Small intestine (tissue), 7 donors: ENCODE results near the gene LSM4. TPM values are rescaled to one million over a fixed set of nuclear protein-coding genes. Genes with fewer than 3 reads are reported as not detected.
A peak's percentile ranks its signal among the peaks of the same experiment; 100 is the strongest.

ENCODE experiments used
- DNase-seq, 2 donors: peaks; one replicate each; pipeline versions ENCODE4 v3.0.0 to v3.0.0-alpha.2; 2013
- FAIRE-seq: peaks from 2 replicates; lab custom pipeline; 2012; peaks lifted over from hg19 to GRCh38; lab: Jason Lieb, UNC
- H3K27ac ChIP-seq, 3 donors: one replicate each; pipeline ENCODE4 v1.5.1; 2013; ENCODE audit warnings: low read length in 2 of 3, mild to moderate bottlenecking in 2 of 3, control low read depth in 1 of 3, inconsistent platforms in 1 of 3, low read depth in 1 of 3, moderate library complexity in 1 of 3
- H3K27me3 ChIP-seq, 3 donors: one replicate each; pipeline ENCODE4 v1.6.1; 2013; ENCODE audit warnings: low read length in 3 of 3, inconsistent platforms in 1 of 3; ENCODE audit not compliant: control insufficient read depth in 3 of 3, insufficient read depth in 3 of 3
- H3K36me3 ChIP-seq, 3 donors: one replicate each; pipeline ENCODE4 v1.6.1; 2013; ENCODE audit warnings: low read length in 3 of 3, inconsistent platforms in 1 of 3, low read depth in 1 of 3, mild to moderate bottlenecking in 1 of 3, moderate library complexity in 1 of 3; ENCODE audit not compliant: control insufficient read depth in 3 of 3, insufficient read depth in 2 of 3
- H3K4me1 ChIP-seq, 3 donors: one replicate each; pipeline ENCODE4 v1.6.1; 2013; ENCODE audit warnings: low read length in 2 of 3, inconsistent platforms in 1 of 3, low read depth in 1 of 3, mild to moderate bottlenecking in 1 of 3, moderate library complexity in 1 of 3; ENCODE audit not compliant: control insufficient read depth in 3 of 3, insufficient read depth in 2 of 3
- H3K4me3 ChIP-seq, 3 donors: one replicate each; pipeline ENCODE4 v1.5.1; 2013; ENCODE audit warnings: low read length in 3 of 3, control low read depth in 1 of 3, inconsistent platforms in 1 of 3, low read depth in 1 of 3, mild to moderate bottlenecking in 1 of 3, moderate library complexity in 1 of 3
- H3K9me3 ChIP-seq, 2 donors: one replicate each; pipeline ENCODE4 v1.6.1; 2013; ENCODE audit warnings: low read depth in 1 of 2, low read length in 1 of 2; ENCODE audit not compliant: control insufficient read depth in 2 of 2, insufficient read depth in 1 of 2
- WGBS, 3 donors: extraction: QIAGEN DNeasy Blood & Tissue Kit; methylation state at CpG; one replicate each; pipeline ENCODE4 v1.1.7; 2013; 5-methylcytosine and 5-hydroxymethylcytosine counted together
- polyA plus RNA-seq, 4 donors: library from polyadenylated mRNA; stranded (reverse) in 3 of 4; unstranded in 1 of 4; fragments of 200-250 nt in 3 of 4; fragments of 120-200 nt in 1 of 4; gene quantifications; one replicate each; pipeline versions ENCODE4 v1.2.1 to v1.2.3, GENCODE V29; 2013
- donor health status: healthy with polysubstance abuse.
- donor health status: control.
- donor health status: control.
- donor health status: Bipolar disorder and iron deficiency.
- donor health status: healthy.

The LSM4 gene
- polyA plus RNA-seq, 4 donors: 102 to 269 (median 186) TPM

DNA sequence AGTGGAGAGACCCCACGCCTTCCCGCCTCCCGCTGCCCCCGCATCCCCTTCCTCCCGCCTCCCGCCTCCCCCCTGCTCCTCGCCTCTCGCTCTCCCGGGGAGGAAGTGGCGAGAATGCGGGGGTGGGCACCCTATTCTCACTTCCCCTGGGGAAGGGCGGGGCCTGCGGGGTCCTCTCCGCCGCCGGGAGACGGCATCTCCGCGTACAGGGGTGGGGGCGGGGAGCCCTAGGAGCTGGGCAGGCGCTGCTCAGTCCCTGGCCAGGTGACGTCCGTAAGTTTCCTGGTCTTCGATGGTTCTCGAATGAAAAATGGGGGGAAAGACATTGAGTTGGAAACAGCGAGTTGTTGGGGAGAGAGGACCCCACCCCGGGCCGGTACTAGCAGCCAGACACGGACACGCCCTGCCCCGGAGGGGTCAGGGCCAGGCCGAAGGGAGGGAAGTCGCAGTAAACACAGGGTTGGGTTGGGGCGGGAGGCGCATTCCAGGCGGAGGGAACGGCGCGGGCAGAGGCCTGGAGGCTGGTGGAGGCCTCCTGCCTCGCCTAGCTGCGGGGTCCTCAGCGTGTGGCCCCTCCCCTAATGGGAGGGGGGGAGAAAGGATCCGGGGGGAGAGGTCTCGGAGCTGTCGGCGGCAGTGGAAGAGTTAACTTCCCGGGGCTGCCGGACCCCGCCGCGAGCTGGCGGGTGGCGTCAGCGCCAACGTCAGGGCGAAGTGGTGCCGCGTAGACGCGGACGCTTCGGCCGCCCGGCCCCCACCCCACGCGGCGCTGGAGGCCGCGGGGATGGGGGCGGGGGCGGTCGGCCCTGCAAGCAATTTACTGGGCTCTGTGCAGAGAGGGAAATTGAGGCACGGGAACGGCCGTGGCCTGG lies 31.1 kb downstream of the LSM4 start:
- DNase-seq: peak; percentile 86 to 94
- no peaks in the 10 kb centered on the region for H3K9me3 ChIP-seq
- WGBS, 3 donors: 1% methylated on average over 45 to 75 of the region's 75 CpGs
- H3K36me3 ChIP-seq: no peaks in the 10 kb centered on the region
- peaks cover 0 to 39% (median 0%) of the 10 kb centered on the region in 3 donors for H3K4me1 ChIP-seq
- peak overlapping the region; percentile 94 to 99 (median 99) for H3K27ac ChIP-seq
- H3K27me3 ChIP-seq: peaks cover 0 to 10% (median 0%) of the 10 kb centered on the region in 3 donors
- peak overlapping the region; percentile 56 to 87 (median 56) for H3K4me3 ChIP-seq
- FAIRE-seq: no peak

DNA sequence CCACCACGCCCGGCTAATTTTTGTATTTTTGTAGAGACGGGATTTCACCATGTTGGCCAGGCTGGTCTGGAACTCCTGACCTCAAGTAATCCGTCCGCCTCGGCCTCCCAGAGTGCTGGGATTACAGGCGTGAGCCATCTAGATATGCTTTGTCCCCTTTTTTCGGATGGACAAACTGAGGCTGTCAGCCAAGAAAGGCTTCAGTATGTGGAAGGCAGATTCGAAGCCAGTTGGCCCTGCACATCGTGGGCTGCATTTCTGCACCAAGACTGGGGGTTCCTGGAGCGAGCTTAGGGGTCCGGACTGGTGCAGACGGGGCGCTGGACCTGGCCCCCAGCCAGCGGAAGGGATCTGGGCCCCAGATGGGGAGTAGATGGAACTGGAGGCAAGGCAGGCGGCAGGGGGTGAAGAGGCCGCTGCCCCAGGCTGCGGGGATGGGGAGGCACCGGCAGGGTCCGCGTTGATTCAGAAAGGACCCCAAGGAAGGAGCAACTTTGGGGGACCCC lies 31.8 kb downstream of the LSM4 start:
- Histone ChIP-seq H3K4me3 (peak overlapping the region in 2 of 3 donors; percentile 56 to 87), H3K27me3 (peaks cover 0 to 10% (median 0%) of the 10 kb centered on the region in 3 donors), H3K36me3 (no peaks in the 10 kb centered on the region), H3K9me3 (no peaks in the 10 kb centered on the region), H3K27ac (peak overlapping the region; percentile 94 to 99 (median 99)), H3K4me1 (peaks cover 0 to 39% (median 0%) of the 10 kb centered on the region in 3 donors)
- FAIRE-seq (no peak), DNase-seq (no peak)
- 38 to 47% (median 42%) methylated on average over 21 of the region's 21 CpGs for WGBS, 3 donors

DNA sequence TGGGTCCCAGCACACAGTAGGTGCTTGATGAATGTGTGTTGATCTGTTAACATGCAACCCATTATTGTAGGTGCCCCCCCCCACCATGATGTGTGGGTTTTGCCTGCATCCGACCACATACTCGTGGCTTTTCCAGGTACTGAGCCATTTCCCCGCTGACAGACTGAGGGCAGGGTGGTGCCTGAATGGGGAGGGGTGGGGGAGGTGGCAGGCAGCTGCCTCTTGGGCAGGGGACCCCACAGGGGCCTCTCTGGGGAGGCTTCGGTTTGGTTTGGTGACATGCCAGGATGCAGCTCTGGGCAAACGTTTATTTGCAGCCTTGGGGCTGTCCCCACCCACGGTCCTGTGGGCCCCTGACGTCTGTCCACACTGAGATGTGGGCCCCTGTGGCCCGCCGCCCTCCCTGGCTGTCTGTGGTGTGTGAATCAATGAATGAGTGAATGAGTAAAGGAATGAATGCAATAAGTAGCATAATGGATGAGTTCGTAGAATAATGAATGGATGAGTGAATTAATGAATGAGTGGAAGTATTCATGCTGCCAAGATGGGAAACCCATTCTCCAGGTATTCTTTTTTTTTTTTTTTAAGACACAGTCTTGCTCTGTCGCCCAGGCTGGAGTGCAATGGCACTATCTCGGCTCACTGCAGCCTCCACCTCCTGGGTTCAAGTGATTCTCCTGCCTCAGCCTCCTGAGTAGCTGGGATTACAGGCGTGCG lies 32.4 kb downstream of the LSM4 start:
- Histone ChIP-seq H3K27ac (peak overlapping the region; percentile 10 to 67 (median 15)), H3K27me3 (peaks cover 0 to 10% (median 0%) of the 10 kb centered on the region in 3 donors), H3K4me1 (peaks cover 0 to 39% (median under 1%) of the 10 kb centered on the region in 3 donors), H3K4me3 (no peak overlapping the region), H3K9me3 (no peaks in the 10 kb centered on the region), H3K36me3 (no peaks in the 10 kb centered on the region)
- FAIRE-seq (no peak), DNase-seq (peak in 1 of 2 donors; percentile 58)
- 24 to 32% (median 31%) methylated on average over 14 of the region's 14 CpGs for WGBS, 3 donors

DNA sequence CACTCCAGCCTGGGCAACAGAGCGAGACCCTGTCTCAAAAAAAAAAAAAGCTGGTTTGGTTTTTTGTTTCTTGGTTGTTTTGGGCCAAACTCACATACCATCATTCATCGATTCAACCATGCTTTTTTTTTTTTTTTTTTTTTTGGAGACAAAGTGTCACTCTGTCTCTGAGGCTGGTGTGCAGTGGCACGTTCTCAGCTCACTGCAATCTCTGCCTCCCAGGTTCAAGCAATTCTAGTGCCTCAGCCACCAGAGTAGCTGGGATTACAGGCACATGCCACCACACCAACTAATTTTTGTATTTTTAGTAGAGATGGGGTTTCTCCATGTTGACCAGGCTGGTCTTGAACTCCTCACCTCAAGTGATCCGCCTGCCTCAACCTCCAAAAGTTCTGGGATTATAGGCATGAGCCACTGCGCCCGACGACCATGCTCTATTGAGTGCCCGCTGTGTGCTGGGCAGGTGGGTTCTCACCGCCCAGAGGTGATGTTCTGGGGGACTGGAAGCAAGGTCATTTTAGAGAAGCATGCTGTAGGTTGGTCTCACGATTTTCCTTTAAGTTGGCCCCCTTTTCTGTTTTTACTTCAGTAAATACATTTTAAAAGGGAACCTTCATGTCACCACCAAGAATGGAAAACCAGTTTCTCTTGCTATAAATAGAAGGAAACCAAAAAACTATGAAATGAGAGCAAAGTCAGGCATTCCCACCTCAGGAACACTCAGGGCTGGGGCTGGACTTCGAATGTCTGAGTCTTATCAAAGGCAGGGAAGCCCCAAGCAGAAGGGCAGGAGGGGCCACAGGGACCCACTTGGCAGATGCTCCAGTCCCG lies 33.2 kb downstream of the LSM4 start:
- DNase-seq (no peak), FAIRE-seq (no peak)
- H3K36me3 ChIP-seq: no peaks in the 10 kb centered on the region
- H3K4me3 ChIP-seq: no peak overlapping the region
- peaks cover 0 to 7% (median 0%) of the 10 kb centered on the region in 3 donors for H3K27me3 ChIP-seq
- H3K9me3 ChIP-seq: no peaks in the 10 kb centered on the region
- H3K27ac ChIP-seq: peak overlapping the region; percentile 10 to 67 (median 15)
- peaks cover 0 to 47% (median 2%) of the 10 kb centered on the region in 3 donors for H3K4me1 ChIP-seq
- 55 to 62% (median 58%) methylated on average over 12 of the region's 12 CpGs for WGBS, 3 donors

DNA sequence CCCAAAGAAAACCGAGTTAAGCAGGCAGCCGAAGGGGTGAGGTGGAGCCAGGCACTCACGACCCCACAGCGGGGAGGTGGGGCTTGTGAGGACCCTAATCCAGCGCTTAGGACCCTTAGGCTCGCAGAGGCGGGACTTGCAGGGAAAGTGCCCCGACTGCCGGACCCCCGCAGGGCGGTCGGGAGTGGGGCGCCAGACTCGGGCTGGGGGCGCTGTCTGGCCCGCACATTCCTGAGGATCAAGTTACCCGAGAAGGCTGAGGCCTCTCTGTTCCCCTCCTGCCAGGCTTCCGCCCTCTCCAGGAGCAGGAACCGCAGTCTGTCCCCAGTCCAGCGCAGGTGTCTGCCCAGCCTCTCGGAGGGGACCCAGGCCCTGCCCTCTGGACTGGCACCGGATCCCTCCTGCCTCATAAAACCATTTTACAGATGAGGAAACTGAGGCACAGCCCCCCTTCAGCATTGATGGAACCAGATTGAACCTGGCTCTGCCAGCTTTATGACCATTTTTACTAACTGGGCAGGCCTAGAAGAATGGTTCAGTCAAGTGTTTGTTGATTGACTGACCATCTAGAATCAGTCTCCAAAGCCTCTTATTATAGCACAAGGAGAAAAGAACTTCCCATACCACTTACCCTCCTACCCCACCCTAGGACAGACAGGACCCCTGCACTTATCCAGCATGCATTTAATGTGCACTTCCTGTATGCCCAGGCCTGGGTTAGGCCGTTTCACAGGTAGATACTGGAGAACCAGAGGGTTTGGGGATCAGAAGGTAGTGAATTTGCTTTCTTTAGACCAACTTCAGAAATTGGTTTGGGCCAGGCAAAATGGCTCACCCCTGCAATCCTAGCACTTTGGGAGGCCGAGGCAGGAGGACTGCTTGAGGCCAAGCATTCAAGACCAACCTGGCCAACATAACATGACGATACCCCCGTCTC lies 34.8 kb downstream of the LSM4 start:
- FAIRE-seq: no peak
- no peak overlapping the region for H3K27ac ChIP-seq
- no peaks in the 10 kb centered on the region for H3K27me3 ChIP-seq
- peaks cover 0 to 47% (median 2%) of the 10 kb centered on the region in 3 donors for H3K4me1 ChIP-seq
- no peaks in the 10 kb centered on the region for H3K36me3 ChIP-seq
- no peak for DNase-seq
- WGBS, 3 donors: 64 to 69% (median 65%) methylated on average over 18 to 26 of the region's 26 CpGs
- no peak overlapping the region for H3K4me3 ChIP-seq
- H3K9me3 ChIP-seq: no peaks in the 10 kb centered on the region

DNA sequence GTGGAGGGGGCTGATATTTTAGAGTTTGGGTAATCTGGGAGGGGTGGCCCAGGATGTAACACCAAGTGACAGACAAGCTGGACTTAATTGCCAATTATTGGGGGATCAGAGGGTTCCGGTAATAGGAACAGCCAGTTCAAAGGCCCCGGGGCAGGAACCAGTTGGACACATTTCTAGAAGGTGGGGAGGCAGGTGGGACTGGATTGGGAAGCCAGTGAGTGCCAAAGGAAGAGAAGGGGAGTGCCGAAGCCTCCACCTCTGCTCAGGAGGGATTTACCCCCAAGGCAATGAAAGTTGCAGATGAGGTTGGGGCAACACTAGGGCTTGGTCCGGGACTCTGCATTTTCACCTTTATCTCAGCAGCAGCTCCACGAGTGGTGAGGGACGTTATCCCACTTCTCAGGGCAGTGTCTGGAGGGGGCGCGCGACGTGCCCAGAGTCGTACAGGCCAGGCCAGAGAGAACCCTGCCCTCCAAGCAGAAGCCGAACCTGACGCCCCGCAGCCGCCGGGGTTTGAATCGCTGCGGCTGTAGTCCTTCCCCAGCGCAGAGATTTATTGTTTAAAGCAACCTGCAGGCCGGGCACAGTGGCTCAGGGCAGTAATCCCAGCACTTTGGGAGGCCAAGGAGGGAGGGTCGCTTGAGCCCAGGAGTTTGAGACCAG lies 35.8 kb downstream of the LSM4 start:
- 69 to 82% (median 82%) methylated on average over 21 of the region's 21 CpGs for WGBS, 3 donors
- H3K4me1 ChIP-seq: peaks cover 0 to 47% (median 4%) of the 10 kb centered on the region in 3 donors

More for the DNA sequence above, 35.8 kb downstream of the LSM4 start:
- Histone ChIP-seq H3K27ac (no peak overlapping the region), H3K4me3 (no peak overlapping the region), H3K27me3 (no peaks in the 10 kb centered on the region), H3K9me3 (peaks cover 0 to 3% of the 10 kb centered on the region in 2 donors), H3K36me3 (no peaks in the 10 kb centered on the region)
- DNase-seq (no peak), FAIRE-seq (no peak)
